ENCODE measurements around the gene SLC44A2. TPM values are rescaled to one million over a fixed set of nuclear protein-coding genes. Genes with fewer than 3 reads are reported as not detected.

SLC44A2 gene
- total and polyA plus RNA-seq, 10 of the 15 experiments (the other 5 are each of a cell fraction or from before 2014, with no cell fraction given), result 3.0 to 51.3 (median 26.8) TPM

GRCh38 chr19:10582091-10582490 lies 43.3 kb upstream of the SLC44A2 start:
- Histone ChIP-seq H2AFZ (ENCODE audit: control insufficient read depth, low read depth, low read length) (no peak overlapping the region), H3K4me2 (ENCODE audit: control insufficient read depth, insufficient read depth) (no peak overlapping the region), H3K27ac (ENCODE audit: control insufficient read depth, insufficient read depth) (no peak overlapping the region), H3K9me3 (replicated peaks; ENCODE audit: control insufficient read depth, insufficient read depth, low read length) (no peaks in the 10 kb centered on the region), H3K4me3 (no peak overlapping the region), H3K4me1 (ENCODE audit: control insufficient read depth, insufficient read depth, low read length) (peaks cover 2% of the 10 kb centered on the region; the same call in 1 of the 2 replicates), H3K9ac (ENCODE audit: control insufficient read depth, insufficient read depth, low read length) (no peak overlapping the region), H3K36me3 (ENCODE audit: control insufficient read depth in 2 of 2, insufficient read depth in 2 of 2, low read length in 1 of 2) (no peaks in the 10 kb centered on the region), H3K79me2 (ENCODE audit: control insufficient read depth, insufficient read depth, low read length) (no peaks in the 10 kb centered on the region), H3K27me3 (replicated peaks in 1 of 2; ENCODE audit: control insufficient read depth in 2 of 2, insufficient read depth in 2 of 2, low read length in 1 of 2) (no peaks in the 10 kb centered on the region; a peak in 1 of 4 replicates), H4K20me1 (ENCODE audit: control insufficient read depth, insufficient read depth) (no peaks in the 10 kb centered on the region)
- ChIA-PET RAD21 (ENCODE audit: unreplicated experiment) (interaction anchor here (0.7 to 5.7 kb wide), 18 partner anchors 8 to 184 kb away, joined by 3 to 250 read pairs (median 5); partner anchors contain the start of genes ATG4D, DNM2 and QTRT1), SMC1A (ENCODE audit: uncharacterized antibody, unreplicated experiment) (interaction anchor here (0.9 to 9.0 kb wide), 12 partner anchors 13 to 282 kb away, joined by 3 to 252 read pairs (median 4); partner anchors contain the start of gene QTRT1), POLR2A (interaction anchor here (1.0 to 4.0 kb wide), 5 partner anchors 14 to 118 kb away, joined by 3 to 24 read pairs (median 3); no protein-coding TSS in a partner anchor), CTCF (interaction anchor here (0.6 to 9.3 kb wide), 30 partner anchors 9 to 277 kb away, joined by 3 to 397 read pairs (median 8); partner anchors contain the start of genes CDKN2D, DNM2 and QTRT1)
- ATAC-seq (no peak), FAIRE-seq (no peak), DNase-seq (ENCODE audit: low read depth, low spot score) (no peak)
- BruUV-seq (replicated peaks), result no TSS peak
- in situ Hi-C loops (cut with MboI), result loop anchor here (5.0 kb wide), 2 partner anchors 60 to 115 kb away; no protein-coding TSS in a partner anchor
- WGBS (ENCODE audit: insufficient coverage, insufficient replicate concordance, low lambda C conversion rate, missing lambda C conversion rate), result 68% methylated on average over 13 of the region's 13 CpGs
- intact Hi-C loops (cut with micrococcal nuclease; ENCODE audit: unreplicated experiment), result no loop called here
- TF ChIP-seq ZNF384 (IDR thresholded peaks at IDR 0.05; ENCODE audit: borderline replicate concordance, low read depth, low read length), result no peak
- TF ChIP-seq ATF2 (IDR thresholded peaks at IDR 0.05; ENCODE audit: low read length), result no peak
- TF ChIP-seq SUPT20H (IDR thresholded peaks at IDR 0.05; ENCODE audit: borderline replicate concordance, control insufficient read depth, low read depth, low read length), result no peak
- no peak for TF ChIP-seq KDM1A (IDR thresholded peaks at IDR 0.05; ENCODE audit: borderline replicate concordance)
- no peak for TF ChIP-seq TCF7 (IDR thresholded peaks at IDR 0.05; ENCODE audit: borderline replicate concordance)
- TF ChIP-seq, protein P1, sequence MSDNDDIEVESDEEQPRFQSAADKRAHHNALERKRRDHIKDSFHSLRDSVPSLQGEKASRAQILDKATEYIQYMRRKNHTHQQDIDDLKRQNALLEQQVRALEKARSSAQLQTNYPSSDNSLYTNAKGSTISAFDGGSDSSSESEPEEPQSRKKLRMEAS (IDR thresholded peaks at IDR 0.05; ENCODE audit: low read depth, low read length), result no peak
- TF ChIP-seq NRF1 (conservative IDR thresholded peaks at IDR 0.05; ENCODE audit: low read depth, low read length), result no peak
- TF ChIP-seq ZBED1 (IDR thresholded peaks at IDR 0.05; ENCODE audit: borderline replicate concordance), result no peak
- no peak for TF ChIP-seq HCFC1 (IDR thresholded peaks at IDR 0.05; ENCODE audit: low read length)
- no peak for TF ChIP-seq TCF12 (IDR thresholded peaks at IDR 0.05; ENCODE audit: low read depth, low read length)
- no peak for TF ChIP-seq ZNF687 (IDR thresholded peaks at IDR 0.05)
- TF ChIP-seq FOS (IDR thresholded peaks at IDR 0.05; ENCODE audit: borderline replicate concordance, extremely low read depth, insufficient read length), result no peak
- TF ChIP-seq ZBTB4 (CRISPR knock-in tag; IDR thresholded peaks at IDR 0.05), result no peak
